Caco-2 (cell line): ENCODE measurements around the gene BCAS3. TPM values are rescaled to one million over a fixed set of nuclear protein-coding genes. Genes with fewer than 3 reads are reported as not detected.

Source experiments
- BruUV-seq: library from RNA; stranded (reverse); fragments of 400-500 nt; replicated peaks from 2 replicates; lab custom pipeline; 2021; lab: Mats Ljungman, UMichigan
- CTCF ChIA-PET: fragments of 300-600 bp; sonication (Branson Sonifier 250); formaldehyde crosslinking; loops from one replicate; lab custom pipeline; 2022; ENCODE audit warnings: antibody characterized with exemption; lab: Charles Lee
- POLR2A ChIA-PET: fragments of 300-600 bp; sonication (Branson Sonifier 250); formaldehyde crosslinking; loops from one replicate; lab custom pipeline; 2022; ENCODE audit warnings: antibody characterized with exemption; lab: Charles Lee
- DNase-seq, 2 experiments: peaks; one replicate each; pipeline versions ENCODE4 v3.0.0 to v3.0.0-alpha.2; 2020 to 2022
- H3K27me3 ChIP-seq: replicated peaks from 2 replicates; pipeline ENCODE4 v1.6.0; 2011; ENCODE audit warnings: low read length; ENCODE audit not compliant: control insufficient read depth, insufficient read depth
- H3K36me3 ChIP-seq: 2 replicates; pipeline ENCODE4 v1.5.1; 2011; ENCODE audit warnings: low read length; ENCODE audit not compliant: control insufficient read depth, insufficient read depth
- H3K4me1 ChIP-seq: fragments of 250-450 bp; sonication (Bioruptor Pico); 2 replicates; pipeline ENCODE4 v1.5.1; 2020; ENCODE audit warnings: mild to moderate bottlenecking
- H3K4me3 ChIP-seq: 2 replicates; pipeline ENCODE4 v1.5.1; 2011; ENCODE audit warnings: low read depth, mild to moderate bottlenecking, control low read depth, low read length
- H3K9me3 ChIP-seq: fragments of 250-450 bp; sonication (Bioruptor Pico); 2 replicates; pipeline ENCODE4 v1.5.1; 2020; ENCODE audit warnings: mild to moderate bottlenecking, moderate library complexity
- H3K27ac Mint-ChIP-seq: one replicate; pipeline ENCODE4 v1.8.0; 2022; ENCODE audit warnings: mixed read lengths; ENCODE audit not compliant: unreplicated experiment
- H3K27me3 Mint-ChIP-seq: one replicate; pipeline ENCODE4 v1.8.0; 2022; ENCODE audit warnings: mixed read lengths; ENCODE audit not compliant: insufficient read depth, unreplicated experiment
- H3K36me3 Mint-ChIP-seq: one replicate; pipeline ENCODE4 v1.8.0; 2022; ENCODE audit warnings: mild to moderate bottlenecking, mixed read lengths; ENCODE audit not compliant: insufficient read depth, unreplicated experiment
- H3K4me1 Mint-ChIP-seq: one replicate; pipeline ENCODE4 v1.8.0; 2022; ENCODE audit warnings: low read depth, mixed read lengths; ENCODE audit not compliant: unreplicated experiment
- H3K4me3 Mint-ChIP-seq: one replicate; pipeline ENCODE4 v1.8.0; 2022; ENCODE audit warnings: mild to moderate bottlenecking, moderate library complexity, mixed read lengths; ENCODE audit not compliant: unreplicated experiment
- H3K9me3 Mint-ChIP-seq: one replicate; pipeline ENCODE4 v1.8.0; 2022; ENCODE audit warnings: mixed read lengths; ENCODE audit not compliant: unreplicated experiment
- CTCF ChIP-seq, 2 experiments: fragments of 200-600 bp in 1 of 2; IDR thresholded peaks; 1 replicate in 1 of 2; 2 replicates in 1 of 2; pipeline versions ENCODE4 v1.5.1 to v1.8.0; 2011 to 2022; ENCODE audit warnings: antibody characterized with exemption in 1 of 2, control low read depth in 1 of 2, inconsistent platforms in 1 of 2, low read depth in 1 of 2, low read length in 1 of 2, mild to moderate bottlenecking in 1 of 2, moderate library complexity in 1 of 2; ENCODE audit not compliant: insufficient read depth in 1 of 2, severe bottlenecking in 1 of 2, unreplicated experiment in 1 of 2
- intact Hi-C: fragments of 100-400 bp; cut with micrococcal nuclease; formaldehyde crosslinking; loops from one replicate; pipeline ENCODE4 v1.10.0; 2022; ENCODE audit not compliant: unreplicated experiment
- total RNA-seq: library from RNA; stranded (reverse); gene quantifications from 2 replicates; pipeline ENCODE4 v1.2.3, GENCODE V29; 2022

Gene BCAS3
- total RNA-seq, 1 experiment from 2014 or later, result 44.1 TPM

- Histone ChIP-seq H3K36me3 (no peaks in the 10 kb centered on the region), H3K9me3 (no peaks in the 10 kb centered on the region), H3K4me1 (peaks cover 14% of the 10 kb centered on the region), H3K27me3 (no peaks in the 10 kb centered on the region), H3K4me3 (no peak overlapping the region)
- Mint-ChIP-seq H3K4me1 (peaks cover 7% of the 10 kb centered on the region), H3K36me3 (no peaks in the 10 kb centered on the region), H3K9me3 (peaks cover 9% of the 10 kb centered on the region), H3K27ac (no peak overlapping the region), H3K4me3 (no peak overlapping the region), H3K27me3 (no peaks in the 10 kb centered on the region)
- intact Hi-C loops, result no loop called here
- ChIA-PET POLR2A (no interaction called here), CTCF (no interaction called here)
- TF ChIP-seq CTCF (IDR thresholded peaks at IDR 0.05; ENCODE audit: insufficient read depth in 1 of 2, low read depth in 1 of 2, low read length in 1 of 2, severe bottlenecking in 1 of 2, unreplicated experiment in 1 of 2), result no peak
- no TSS peak for BruUV-seq
- no peak for DNase-seq
These were observed 742.4 kb downstream of the BCAS3 start for GRCh38 chr17:61420052-61420451.

- H3K4me3 ChIP-seq, result no peak overlapping the region
- no peaks in the 10 kb centered on the region for H3K36me3 ChIP-seq
- no peak overlapping the region for H3K27ac Mint-ChIP-seq
- H3K4me1 ChIP-seq, result peaks cover 17% of the 10 kb centered on the region
- BruUV-seq, result no TSS peak
- POLR2A ChIA-PET, result interaction anchor here (0.6 kb wide), 1 partner anchor 178 kb away, joined by 7 read pairs; no protein-coding TSS in a partner anchor
- H3K27me3 ChIP-seq, result no peaks in the 10 kb centered on the region
- no peaks in the 10 kb centered on the region for H3K36me3 Mint-ChIP-seq
- intact Hi-C loops, result no loop called here
- H3K4me3 Mint-ChIP-seq, result no peak overlapping the region
- CTCF ChIA-PET, result no interaction called here
- no peak for DNase-seq
- H3K27me3 Mint-ChIP-seq, result no peaks in the 10 kb centered on the region
- H3K9me3 ChIP-seq, result no peaks in the 10 kb centered on the region
- H3K4me1 Mint-ChIP-seq, result peaks cover 13% of the 10 kb centered on the region
- peaks cover 9% of the 10 kb centered on the region for H3K9me3 Mint-ChIP-seq
- no peak for TF ChIP-seq CTCF (IDR thresholded peaks at IDR 0.05; ENCODE audit: insufficient read depth in 1 of 2, low read depth in 1 of 2, low read length in 1 of 2, severe bottlenecking in 1 of 2, unreplicated experiment in 1 of 2)
These were observed 743.2 kb downstream of the BCAS3 start for GRCh38 chr17:61420745-61421398.

GRCh38 chr17:61421460-61421859 lies 743.8 kb downstream of the BCAS3 start:
- intact Hi-C loops, result no loop called here
- Mint-ChIP-seq H3K36me3 (no peaks in the 10 kb centered on the region), H3K27me3 (no peaks in the 10 kb centered on the region), H3K4me3 (no peak overlapping the region), H3K27ac (no peak overlapping the region), H3K4me1 (peaks cover 16% of the 10 kb centered on the region), H3K9me3 (peaks cover 9% of the 10 kb centered on the region)
- no TSS peak for BruUV-seq
- ChIA-PET POLR2A (no interaction called here), CTCF (no interaction called here)
- no peak for DNase-seq
- Histone ChIP-seq H3K9me3 (no peaks in the 10 kb centered on the region), H3K36me3 (no peaks in the 10 kb centered on the region), H3K27me3 (no peaks in the 10 kb centered on the region), H3K4me1 (peaks cover 22% of the 10 kb centered on the region), H3K4me3 (no peak overlapping the region)
- no peak for TF ChIP-seq CTCF (IDR thresholded peaks at IDR 0.05; ENCODE audit: insufficient read depth in 1 of 2, low read depth in 1 of 2, low read length in 1 of 2, severe bottlenecking in 1 of 2, unreplicated experiment in 1 of 2)
